T-helper 1 cell (primary cell): Measurements from ENCODE around the gene UBQLN2.
A peak's percentile ranks its signal among the peaks of the same experiment; 100 is the strongest.
"Not testable (repeated sequence)": the region's sequence is repeated elsewhere in the genome, so short reads cannot be mapped to it uniquely, and the experiment has no call there.

Experiments used
- DNase-seq, 5 donors: peaks; one replicate each; pipeline ENCODE4 v3.0.0-alpha.2; 2012 to 2020
- total RNA-seq, 4 donors: gene quantifications; one replicate each; lab custom pipeline; 2026; lab: John Stamatoyannopoulos, UW

UBQLN2 gene
- 69.1 to 118 (median 76.0) reads per million in 4 donors for total RNA-seq

- peak; percentile 58 to 86 (median 72) for DNase-seq
Observed at GRCh38 chrX:56563231-56564161, at the start of gene UBQLN2. TSS of gene UBQLN2 (plus strand) at chrX:56563627. CDS start at chrX:56563874, 247 bp downstream.

DNA sequence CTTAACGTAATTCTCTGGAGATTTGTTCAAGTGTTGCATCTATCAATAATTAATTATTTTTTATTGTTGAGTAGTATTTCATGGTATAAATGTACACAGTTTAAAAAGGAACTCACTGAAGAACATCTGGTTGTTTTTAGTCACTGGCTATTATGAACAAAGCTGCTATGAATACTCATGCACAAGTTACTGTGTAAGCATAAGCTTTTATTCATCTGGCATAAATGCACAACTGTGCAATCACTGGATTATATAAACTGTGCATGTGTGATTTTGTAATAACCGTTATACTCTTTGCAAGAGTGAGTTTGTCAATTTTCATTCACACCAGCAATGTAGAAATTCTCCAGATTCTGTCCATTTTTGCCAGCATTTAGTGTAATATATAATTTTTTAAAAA, 43.8 kb upstream of the UBQLN2 start:
- no peak for DNase-seq

DNA sequence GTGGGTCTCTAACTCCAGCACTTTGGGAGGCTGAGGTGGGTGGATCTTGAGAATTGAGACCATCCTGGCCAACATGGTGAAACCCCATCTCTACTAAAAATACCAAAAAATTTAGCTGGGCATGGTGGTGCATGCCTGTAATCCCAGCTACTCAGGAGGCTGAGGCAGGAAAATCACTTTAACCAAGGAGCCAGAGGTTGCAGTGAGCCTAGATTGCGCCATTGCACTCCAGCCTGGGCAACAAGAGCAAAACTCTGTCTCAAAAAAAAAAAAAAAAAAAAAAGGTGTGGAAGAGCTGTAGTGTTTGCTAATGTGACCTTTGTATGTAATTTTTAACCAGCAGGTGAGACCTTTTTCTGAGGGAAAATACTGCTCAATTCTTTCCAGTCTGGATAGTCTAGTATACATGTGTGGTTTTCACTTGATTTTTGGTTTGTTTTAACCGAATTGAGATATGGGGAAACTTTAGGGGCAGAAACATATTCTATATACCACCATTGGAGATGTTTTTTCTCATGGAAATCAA, 33.9 kb upstream of the UBQLN2 start:
- not testable (repeated sequence) for DNase-seq

GRCh38 chrX:56530011-56530410, 33.4 kb upstream of the UBQLN2 start:
- no peak for DNase-seq

DNA sequence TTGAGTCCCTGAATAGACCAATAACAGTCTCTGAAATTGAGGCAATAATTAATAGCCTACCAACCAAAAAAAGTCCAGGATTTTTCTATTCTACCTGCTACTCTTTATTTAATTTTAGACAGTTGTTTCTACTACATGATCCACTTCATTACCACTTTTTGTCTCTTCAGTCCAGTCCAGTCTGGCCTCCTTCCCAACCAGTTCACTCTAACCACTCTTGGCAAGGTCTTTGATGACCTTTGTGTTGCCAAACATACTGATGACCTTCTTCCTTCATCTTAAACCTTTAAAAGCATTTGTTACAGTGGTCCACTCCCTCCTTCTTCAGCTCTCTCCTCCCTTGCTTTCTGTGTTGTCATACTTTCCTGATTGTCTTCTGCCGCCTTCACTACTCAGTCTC, 12.8 kb upstream of the UBQLN2 start:
- no peak for DNase-seq

DNA sequence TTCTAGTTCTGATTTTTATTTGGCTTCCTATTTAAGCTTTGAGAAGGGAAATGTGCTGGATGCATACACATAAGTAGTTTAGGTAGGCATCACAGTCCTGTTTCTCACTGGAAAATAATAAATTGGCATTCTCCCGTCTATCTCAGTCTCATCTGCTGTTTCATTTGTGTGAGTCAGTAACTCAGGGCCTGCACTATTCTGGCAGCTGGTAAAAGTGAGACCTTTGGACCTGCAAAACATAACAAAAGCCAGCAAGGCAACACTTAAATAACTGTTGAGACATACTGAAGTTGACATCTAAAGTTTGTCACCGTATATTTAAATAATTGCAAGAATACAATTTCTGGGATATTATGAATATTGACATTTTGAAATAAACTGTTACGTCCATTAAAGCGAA, 8.6 kb upstream of the UBQLN2 start:
- no peak for DNase-seq

DNA sequence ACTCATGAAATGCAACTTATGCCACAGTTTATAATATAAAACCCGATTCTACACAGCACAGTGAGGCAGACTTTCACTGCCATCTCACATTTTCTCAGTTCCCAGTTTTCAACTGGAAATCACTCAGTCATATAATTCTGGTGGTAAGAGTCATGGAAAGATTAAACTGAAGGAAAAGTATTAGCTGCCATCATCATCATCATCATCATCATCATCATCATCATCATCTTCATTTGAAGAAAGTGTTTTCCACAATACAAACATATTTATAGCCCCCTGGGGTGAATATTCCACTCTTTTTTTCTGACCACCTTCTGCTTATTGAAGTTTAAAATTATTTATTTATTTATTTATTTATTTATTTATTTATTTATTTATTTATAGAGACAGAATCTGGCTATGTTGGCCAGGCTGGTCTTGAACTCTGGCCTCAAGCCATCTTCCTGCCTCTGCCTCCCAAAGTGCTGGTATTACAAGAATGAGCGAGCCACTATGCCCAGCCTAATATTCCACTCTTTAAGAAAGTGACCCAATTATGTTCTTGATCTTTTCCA, 6.0 kb upstream of the UBQLN2 start:
- DNase-seq: no peak

- peak in 1 of 5 donors; percentile 64 for DNase-seq
Observed at GRCh38 chrX:56564164-56564885, 898 bp downstream of the UBQLN2 start.

DNA sequence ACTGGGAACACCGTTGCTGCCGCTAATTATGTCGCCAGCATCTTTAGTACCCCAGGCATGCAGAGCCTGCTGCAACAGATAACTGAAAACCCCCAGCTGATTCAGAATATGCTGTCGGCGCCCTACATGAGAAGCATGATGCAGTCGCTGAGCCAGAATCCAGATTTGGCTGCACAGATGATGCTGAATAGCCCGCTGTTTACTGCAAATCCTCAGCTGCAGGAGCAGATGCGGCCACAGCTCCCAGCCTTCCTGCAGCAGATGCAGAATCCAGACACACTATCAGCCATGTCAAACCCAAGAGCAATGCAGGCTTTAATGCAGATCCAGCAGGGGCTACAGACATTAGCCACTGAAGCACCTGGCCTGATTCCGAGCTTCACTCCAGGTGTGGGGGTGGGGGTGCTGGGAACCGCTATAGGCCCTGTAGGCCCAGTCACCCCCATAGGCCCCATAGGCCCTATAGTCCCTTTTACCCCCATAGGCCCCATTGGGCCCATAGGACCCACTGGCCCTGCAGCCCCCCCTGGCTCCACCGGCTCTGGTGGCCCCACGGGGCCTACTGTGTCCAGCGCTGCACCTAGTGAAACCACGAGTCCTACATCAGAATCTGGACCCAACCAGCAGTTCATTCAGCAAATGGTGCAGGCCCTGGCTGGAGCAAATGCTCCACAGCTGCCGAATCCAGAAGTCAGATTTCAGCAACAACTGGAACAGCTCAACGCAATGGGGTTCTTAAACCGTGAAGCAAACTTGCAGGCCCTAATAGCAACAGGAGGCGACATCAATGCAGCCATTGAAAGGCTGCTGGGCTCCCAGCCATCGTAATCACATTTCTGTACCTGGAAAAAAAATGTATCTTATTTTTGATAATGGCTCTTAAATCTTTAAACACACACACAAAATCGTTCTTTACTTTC, 1.8 kb downstream of the UBQLN2 start:
- no peak for DNase-seq

DNA sequence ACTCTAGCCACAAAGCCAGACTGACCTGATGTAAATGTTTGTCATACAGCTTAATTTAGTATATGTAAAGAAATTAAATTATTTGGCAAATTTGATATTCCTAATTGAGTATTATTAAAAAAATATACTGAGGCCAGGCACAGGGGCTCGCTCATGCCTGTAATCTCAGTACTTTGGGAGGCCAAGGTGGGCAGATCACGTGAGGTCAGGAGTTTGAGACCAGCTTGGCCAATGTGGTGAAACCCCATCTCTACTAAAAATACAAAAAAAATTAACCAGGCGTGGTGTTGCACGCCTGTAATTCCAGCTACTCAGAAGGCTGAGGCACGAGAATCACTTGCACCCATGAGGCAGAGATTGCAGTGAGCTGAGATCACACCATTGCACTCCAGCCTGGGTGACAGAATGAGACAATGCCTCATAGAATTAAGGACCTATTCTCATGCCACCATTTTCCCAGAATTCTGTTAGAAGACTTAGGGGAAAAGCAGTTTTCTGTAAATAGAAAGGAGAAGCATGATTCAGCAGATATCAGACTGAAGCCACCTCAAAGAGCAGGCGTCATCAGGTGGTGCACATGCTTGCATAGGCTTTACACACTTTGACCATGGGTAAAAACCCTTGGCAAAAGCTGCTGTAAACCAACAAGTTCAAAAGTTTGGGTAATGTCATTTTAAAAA, 6.1 kb downstream of the UBQLN2 start:
- DNase-seq: no peak

GRCh38 chrX:56572975-56573374, 9.5 kb downstream of the UBQLN2 start:
- DNase-seq: peak in 1 of 5 donors; percentile 16

DNA sequence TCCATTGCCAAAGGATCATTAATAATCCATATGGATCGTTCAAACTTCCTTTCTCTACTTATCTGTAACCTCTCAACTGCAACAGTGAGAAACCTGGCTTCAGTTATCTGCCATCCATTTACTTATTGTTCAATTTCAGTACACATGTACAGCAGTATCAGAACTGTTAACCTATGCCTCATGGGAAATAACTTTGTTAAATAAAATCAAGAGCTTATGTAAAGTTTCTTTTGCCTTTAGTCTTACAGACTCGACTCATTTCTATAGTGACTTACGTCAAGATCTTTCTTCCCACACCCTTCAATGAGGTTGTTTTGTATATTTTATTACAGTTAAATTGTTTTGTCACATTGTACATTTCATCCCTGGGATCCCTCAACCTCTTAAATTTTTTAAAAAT, 11.4 kb downstream of the UBQLN2 start:
- DNase-seq: no peak

GRCh38 chrX:56576721-56577120, 13.3 kb downstream of the UBQLN2 start:
- DNase-seq: no peak

- DNase-seq: no peak
Observed at GRCh38 chrX:56588397-56589188, 25.2 kb downstream of the UBQLN2 start.

DNA sequence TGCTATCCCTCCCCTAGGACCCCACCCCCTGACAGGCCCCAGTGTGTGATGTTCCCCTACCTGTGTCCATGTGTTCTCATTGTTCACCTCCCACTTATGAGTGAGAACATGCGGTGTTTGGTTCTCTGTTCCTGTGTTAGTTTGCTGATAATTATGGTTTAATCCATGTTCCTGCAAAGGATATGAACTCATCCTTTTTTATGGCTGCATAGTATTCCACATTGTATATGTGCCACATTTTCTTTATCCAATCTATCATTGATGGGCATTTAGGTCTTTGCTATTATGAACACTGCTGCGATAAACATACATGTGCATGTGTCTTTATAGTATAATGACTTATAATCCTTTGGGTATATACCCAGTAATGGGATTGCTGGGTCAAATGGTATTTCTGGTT, 28.4 kb downstream of the UBQLN2 start:
- not testable (repeated sequence) for DNase-seq

DNA sequence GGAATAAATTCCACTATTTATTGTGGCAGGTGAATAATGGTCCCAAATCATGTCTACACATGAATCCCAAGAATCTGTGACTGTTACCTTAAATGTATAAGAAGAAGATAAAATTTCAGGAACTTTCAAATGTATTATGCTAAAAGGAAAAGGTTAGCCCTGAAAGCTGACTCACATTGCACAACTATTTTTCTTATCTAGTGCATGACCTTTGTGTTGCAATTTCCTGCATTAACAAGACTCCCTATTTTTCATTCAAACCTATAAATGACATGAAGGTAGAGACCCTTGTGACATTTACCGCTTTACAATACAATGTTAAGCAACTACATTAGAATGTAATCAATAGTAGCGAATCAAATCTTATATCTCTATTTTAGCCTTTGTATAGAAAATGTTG, 36.7 kb downstream of the UBQLN2 start:
- no peak for DNase-seq

- DNase-seq: no peak
Observed at GRCh38 chrX:56600987-56601386, 37.6 kb downstream of the UBQLN2 start.

GRCh38 chrX:56615282-56615681, 51.9 kb downstream of the UBQLN2 start:
- DNase-seq: no peak
